Liver (tissue), 9 donors: ENCODE data around the gene ZNF316. TPM values are rescaled to one million over a fixed set of nuclear protein-coding genes. Genes with fewer than 3 reads are reported as not detected.

ENCODE experiments used
- DNase-seq: peaks from one replicate; pipeline ENCODE4 v3.0.0-alpha.2; 2017; ENCODE audit warnings: low spot score
- H3K27ac ChIP-seq, 2 donors: one replicate each; pipeline ENCODE4 v1.7.0; 2013; ENCODE audit warnings: inconsistent platforms in 2 of 2, low read length in 2 of 2, control low read depth in 1 of 2, low read depth in 1 of 2, mild to moderate bottlenecking in 1 of 2
- H3K27me3 ChIP-seq, 4 donors: one replicate each; pipeline versions ENCODE4 v1.6.1 to v1.7.0; 2013; ENCODE audit warnings: low read length in 3 of 4, inconsistent platforms in 1 of 4, mild to moderate bottlenecking in 1 of 4, moderate library complexity in 1 of 4; ENCODE audit not compliant: control insufficient read depth in 4 of 4, insufficient read depth in 4 of 4
- H3K36me3 ChIP-seq, 4 donors: one replicate each; pipeline versions ENCODE4 v1.6.1 to v1.7.0; 2013; ENCODE audit warnings: low read length in 3 of 4, mild to moderate bottlenecking in 3 of 4, low read depth in 1 of 4, moderate library complexity in 1 of 4; ENCODE audit not compliant: control insufficient read depth in 4 of 4, insufficient read depth in 3 of 4
- H3K4me1 ChIP-seq, 4 donors: one replicate each; pipeline versions ENCODE4 v1.6.1 to v1.7.0; 2013; ENCODE audit warnings: low read length in 3 of 4, mild to moderate bottlenecking in 3 of 4, moderate library complexity in 1 of 4; ENCODE audit not compliant: control insufficient read depth in 4 of 4, insufficient read depth in 4 of 4
- H3K4me3 ChIP-seq, 3 donors: one replicate each; pipeline versions ENCODE4 v1.6.1 to v1.7.0; 2013; ENCODE audit warnings: low read length in 3 of 3, control low read depth in 1 of 3, low read depth in 1 of 3, mild to moderate bottlenecking in 1 of 3
- H3K9ac ChIP-seq, 2 donors: one replicate each; pipeline ENCODE4 v1.7.0; 2013; ENCODE audit warnings: low read length in 2 of 2, mild to moderate bottlenecking in 2 of 2, moderate library complexity in 2 of 2, control low read depth in 1 of 2, low read depth in 1 of 2
- H3K9me3 ChIP-seq, 4 donors: one replicate each; pipeline versions ENCODE4 v1.6.1 to v1.7.0; 2013; ENCODE audit warnings: low read length in 3 of 4; ENCODE audit not compliant: control insufficient read depth in 4 of 4
- EGR1 ChIP-seq, 2 donors: IDR thresholded peaks; 2 replicates each; pipeline ENCODE4 v1.6.1; 2016 to 2018; ENCODE audit warnings: antibody characterized with exemption in 2 of 2, low read depth in 2 of 2
- FOXA1 ChIP-seq: IDR thresholded peaks from 2 replicates; pipeline ENCODE4 v1.6.1; 2016; ENCODE audit warnings: antibody characterized with exemption
- FOXA2 ChIP-seq: IDR thresholded peaks from 2 replicates; pipeline ENCODE4 v1.6.1; 2016; ENCODE audit warnings: antibody characterized with exemption
- HNF4A ChIP-seq, 2 donors: conservative IDR thresholded peaks; 2 replicates each; pipeline ENCODE4 v1.6.1; 2016; ENCODE audit warnings: antibody characterized with exemption in 2 of 2, mild to moderate bottlenecking in 2 of 2
- HNF4G ChIP-seq: IDR thresholded peaks from 2 replicates; pipeline ENCODE4 v1.6.1; 2016; ENCODE audit warnings: antibody characterized with exemption
- JUND ChIP-seq, 2 donors: IDR thresholded peaks; 2 replicates each; pipeline ENCODE4 v1.6.1; 2016; ENCODE audit warnings: antibody characterized with exemption in 2 of 2
- RAD21 ChIP-seq, 2 donors: IDR thresholded peaks; 2 replicates each; pipeline ENCODE4 v1.6.1; 2016; ENCODE audit warnings: antibody characterized with exemption in 2 of 2, mild to moderate bottlenecking in 2 of 2
- RXRA ChIP-seq, 2 donors: IDR thresholded peaks; 2 replicates each; pipeline ENCODE4 v1.6.1; 2017 to 2018; ENCODE audit warnings: antibody characterized with exemption in 2 of 2, mild to moderate bottlenecking in 1 of 2
- SP1 ChIP-seq: IDR thresholded peaks from 2 replicates; pipeline ENCODE4 v1.6.1; 2018; ENCODE audit warnings: antibody characterized with exemption, mild to moderate bottlenecking
- TAF1 ChIP-seq: conservative IDR thresholded peaks from 2 replicates; pipeline ENCODE4 v1.6.1; 2016; ENCODE audit warnings: antibody characterized with exemption, mild to moderate bottlenecking
- WGBS: extraction: QIAGEN DNeasy Blood & Tissue Kit; methylation state at CpG from one replicate; pipeline ENCODE4 v1.1.7; 2013; 5-methylcytosine and 5-hydroxymethylcytosine counted together
- polyA plus RNA-seq, 2 donors: library from polyadenylated mRNA; stranded (reverse) in 1 of 2; unstranded in 1 of 2; fragments of 200-250 nt in 1 of 2; fragments of >200 nt in 1 of 2; fragmentation: Nextera tagmentation in 1 of 2; extraction: Ambion mirVana in 1 of 2; gene quantifications; one replicate each; pipeline versions ENCODE4 v1.2.1 to v1.2.3, GENCODE V29; 2013 to 2015
- total RNA-seq, 2 donors: library from RNA; depleted of rRNA; stranded (reverse); fragments of >200 nt; gene quantifications; one replicate each; pipeline ENCODE4 v1.2.3, GENCODE V29; 2014
- TF ChIP-seq, protein P1 (sequence below): IDR thresholded peaks from 2 replicates; pipeline ENCODE4 v1.6.1; 2016; ENCODE audit warnings: antibody characterized with exemption, mild to moderate bottlenecking
- TF ChIP-seq, protein P2 (sequence below): fragments of 150-350 bp; IDR thresholded peaks from 2 replicates; pipeline ENCODE4 v1.5.1; 2017; ENCODE audit warnings: improper control_type of control experiment, low read depth, low read length; ENCODE audit not compliant: missing input control
- TF ChIP-seq, protein P3 (sequence below): IDR thresholded peaks from 2 replicates; pipeline ENCODE4 v1.6.1; 2016; ENCODE audit warnings: antibody characterized with exemption
- TF ChIP-seq, protein P4 (sequence below): IDR thresholded peaks from 2 replicates; pipeline ENCODE4 v1.6.1; 2016; ENCODE audit warnings: antibody characterized with exemption
- TF ChIP-seq, protein P5 (sequence below): IDR thresholded peaks from 2 replicates; pipeline ENCODE4 v1.6.1; 2016; ENCODE audit warnings: antibody characterized with exemption
- donor health status: healthy.
- donor health status: healthy.
- donor health status: healthy.
- donor health status: healthy.
- donor health status: healthy.

Gene ZNF316
- total and polyA plus RNA-seq, 4 donors, result 0.35 to 14.3 (median 7.2) TPM

DNA sequence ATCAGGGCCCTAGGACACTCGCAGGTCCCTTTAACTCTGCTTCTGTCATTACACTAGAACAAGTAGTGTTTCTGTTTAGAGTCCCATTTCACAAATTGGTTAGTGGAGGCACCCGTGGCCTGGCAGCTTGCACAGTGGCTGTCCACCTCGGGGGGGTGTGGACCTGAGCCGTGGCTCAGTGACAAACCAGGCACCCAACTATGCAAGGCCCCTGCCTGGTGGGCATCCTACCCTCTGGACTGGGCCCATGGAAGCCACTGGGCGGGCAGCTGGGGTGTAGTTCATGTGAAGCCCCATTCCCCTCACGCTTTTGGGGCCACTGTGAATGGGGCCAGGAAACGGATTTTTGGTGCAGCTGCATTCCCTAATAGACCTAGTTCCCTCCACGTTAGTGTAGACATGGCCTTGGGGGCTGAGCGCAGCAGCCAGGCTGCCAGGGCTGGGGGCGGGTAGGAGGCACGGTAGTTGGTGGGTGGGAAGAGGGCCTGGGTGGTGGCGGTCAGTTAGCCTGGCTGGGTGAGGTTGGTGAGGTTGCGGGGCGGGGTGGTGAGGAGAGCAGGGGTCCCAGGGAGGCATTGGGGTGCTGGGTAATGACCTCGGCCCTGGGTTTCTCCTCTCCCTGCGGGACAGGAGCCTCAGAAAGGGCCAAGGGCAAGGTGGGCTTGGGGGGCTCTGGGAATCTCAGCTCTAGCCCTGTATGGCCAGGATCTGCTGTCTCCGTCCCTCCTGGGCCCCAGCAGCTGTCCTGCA is 18.7 kb downstream of the ZNF316 start:
- H3K27me3 ChIP-seq, result no peaks in the 10 kb centered on the region
- no peak overlapping the region for H3K9ac ChIP-seq
- peaks cover 14 to 34% (median 19%) of the 10 kb centered on the region in 4 donors for H3K36me3 ChIP-seq
- H3K4me3 ChIP-seq, result no peak overlapping the region
- peak; percentile 28 for DNase-seq
- H3K9me3 ChIP-seq, result peaks cover 2 to 24% (median 8%) of the 10 kb centered on the region in 4 donors
- no peaks in the 10 kb centered on the region for H3K4me1 ChIP-seq
- WGBS, result 95% methylated on average over 17 of the region's 17 CpGs
- TF ChIP-seq RXRA (IDR thresholded peaks at IDR 0.05) (no peak), HNF4G (no peak), HNF4A (conservative IDR thresholded peaks at IDR 0.05) (no peak), TAF1 (no peak), FOXA2 (no peak), JUND (IDR thresholded peaks at IDR 0.05) (no peak), FOXA1 (no peak), SP1 (no peak), EGR1 (IDR thresholded peaks at IDR 0.05; ENCODE audit: low read depth in 2 of 2) (no peak)
- TF ChIP-seq, protein P1, sequence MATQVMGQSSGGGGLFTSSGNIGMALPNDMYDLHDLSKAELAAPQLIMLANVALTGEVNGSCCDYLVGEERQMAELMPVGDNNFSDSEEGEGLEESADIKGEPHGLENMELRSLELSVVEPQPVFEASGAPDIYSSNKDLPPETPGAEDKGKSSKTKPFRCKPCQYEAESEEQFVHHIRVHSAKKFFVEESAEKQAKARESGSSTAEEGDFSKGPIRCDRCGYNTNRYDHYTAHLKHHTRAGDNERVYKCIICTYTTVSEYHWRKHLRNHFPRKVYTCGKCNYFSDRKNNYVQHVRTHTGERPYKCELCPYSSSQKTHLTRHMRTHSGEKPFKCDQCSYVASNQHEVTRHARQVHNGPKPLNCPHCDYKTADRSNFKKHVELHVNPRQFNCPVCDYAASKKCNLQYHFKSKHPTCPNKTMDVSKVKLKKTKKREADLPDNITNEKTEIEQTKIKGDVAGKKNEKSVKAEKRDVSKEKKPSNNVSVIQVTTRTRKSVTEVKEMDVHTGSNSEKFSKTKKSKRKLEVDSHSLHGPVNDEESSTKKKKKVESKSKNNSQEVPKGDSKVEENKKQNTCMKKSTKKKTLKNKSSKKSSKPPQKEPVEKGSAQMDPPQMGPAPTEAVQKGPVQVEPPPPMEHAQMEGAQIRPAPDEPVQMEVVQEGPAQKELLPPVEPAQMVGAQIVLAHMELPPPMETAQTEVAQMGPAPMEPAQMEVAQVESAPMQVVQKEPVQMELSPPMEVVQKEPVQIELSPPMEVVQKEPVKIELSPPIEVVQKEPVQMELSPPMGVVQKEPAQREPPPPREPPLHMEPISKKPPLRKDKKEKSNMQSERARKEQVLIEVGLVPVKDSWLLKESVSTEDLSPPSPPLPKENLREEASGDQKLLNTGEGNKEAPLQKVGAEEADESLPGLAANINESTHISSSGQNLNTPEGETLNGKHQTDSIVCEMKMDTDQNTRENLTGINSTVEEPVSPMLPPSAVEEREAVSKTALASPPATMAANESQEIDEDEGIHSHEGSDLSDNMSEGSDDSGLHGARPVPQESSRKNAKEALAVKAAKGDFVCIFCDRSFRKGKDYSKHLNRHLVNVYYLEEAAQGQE, result no peak
- TF ChIP-seq, protein P2, sequence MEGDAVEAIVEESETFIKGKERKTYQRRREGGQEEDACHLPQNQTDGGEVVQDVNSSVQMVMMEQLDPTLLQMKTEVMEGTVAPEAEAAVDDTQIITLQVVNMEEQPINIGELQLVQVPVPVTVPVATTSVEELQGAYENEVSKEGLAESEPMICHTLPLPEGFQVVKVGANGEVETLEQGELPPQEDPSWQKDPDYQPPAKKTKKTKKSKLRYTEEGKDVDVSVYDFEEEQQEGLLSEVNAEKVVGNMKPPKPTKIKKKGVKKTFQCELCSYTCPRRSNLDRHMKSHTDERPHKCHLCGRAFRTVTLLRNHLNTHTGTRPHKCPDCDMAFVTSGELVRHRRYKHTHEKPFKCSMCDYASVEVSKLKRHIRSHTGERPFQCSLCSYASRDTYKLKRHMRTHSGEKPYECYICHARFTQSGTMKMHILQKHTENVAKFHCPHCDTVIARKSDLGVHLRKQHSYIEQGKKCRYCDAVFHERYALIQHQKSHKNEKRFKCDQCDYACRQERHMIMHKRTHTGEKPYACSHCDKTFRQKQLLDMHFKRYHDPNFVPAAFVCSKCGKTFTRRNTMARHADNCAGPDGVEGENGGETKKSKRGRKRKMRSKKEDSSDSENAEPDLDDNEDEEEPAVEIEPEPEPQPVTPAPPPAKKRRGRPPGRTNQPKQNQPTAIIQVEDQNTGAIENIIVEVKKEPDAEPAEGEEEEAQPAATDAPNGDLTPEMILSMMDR, result no peak
- TF ChIP-seq, protein P3, sequence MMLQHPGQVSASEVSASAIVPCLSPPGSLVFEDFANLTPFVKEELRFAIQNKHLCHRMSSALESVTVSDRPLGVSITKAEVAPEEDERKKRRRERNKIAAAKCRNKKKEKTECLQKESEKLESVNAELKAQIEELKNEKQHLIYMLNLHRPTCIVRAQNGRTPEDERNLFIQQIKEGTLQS, result no peak
- TF ChIP-seq, protein P4, sequence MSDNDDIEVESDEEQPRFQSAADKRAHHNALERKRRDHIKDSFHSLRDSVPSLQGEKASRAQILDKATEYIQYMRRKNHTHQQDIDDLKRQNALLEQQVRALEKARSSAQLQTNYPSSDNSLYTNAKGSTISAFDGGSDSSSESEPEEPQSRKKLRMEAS, result no peak
- H3K27ac ChIP-seq, result no peak overlapping the region

DNA sequence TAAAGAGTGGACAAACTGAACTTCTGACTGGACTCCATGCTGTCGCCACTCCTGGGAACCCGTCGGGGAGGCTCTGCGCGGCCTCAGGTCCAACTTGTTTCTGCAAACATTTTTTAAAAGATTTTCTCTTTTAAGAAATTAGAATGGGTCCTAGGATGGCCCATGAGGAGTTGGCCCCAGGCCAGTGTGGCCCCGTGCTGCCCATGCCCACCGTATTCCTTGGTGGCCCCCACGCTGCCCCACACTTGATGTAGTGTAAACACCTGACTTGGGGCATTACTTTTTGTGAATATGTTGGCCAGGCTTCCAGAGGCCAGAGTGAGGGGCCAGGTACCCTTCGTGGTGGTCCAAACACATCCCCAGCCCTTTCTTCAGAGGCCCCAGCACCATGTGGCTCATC is 19.3 kb downstream of the ZNF316 start:
- WGBS, result 98% methylated on average over 9 of the region's 9 CpGs
- Histone ChIP-seq H3K9me3 (peaks cover 2 to 24% (median 8%) of the 10 kb centered on the region in 4 donors), H3K27me3 (no peaks in the 10 kb centered on the region), H3K27ac (no peak overlapping the region), H3K36me3 (peaks cover 11 to 30% (median 19%) of the 10 kb centered on the region in 4 donors), H3K4me3 (no peak overlapping the region), H3K9ac (no peak overlapping the region), H3K4me1 (no peaks in the 10 kb centered on the region)
- TF ChIP-seq EGR1 (IDR thresholded peaks at IDR 0.05; ENCODE audit: low read depth in 2 of 2) (no peak), RAD21 (IDR thresholded peaks at IDR 0.05) (no peak), HNF4G (no peak)
- TF ChIP-seq, protein P5, sequence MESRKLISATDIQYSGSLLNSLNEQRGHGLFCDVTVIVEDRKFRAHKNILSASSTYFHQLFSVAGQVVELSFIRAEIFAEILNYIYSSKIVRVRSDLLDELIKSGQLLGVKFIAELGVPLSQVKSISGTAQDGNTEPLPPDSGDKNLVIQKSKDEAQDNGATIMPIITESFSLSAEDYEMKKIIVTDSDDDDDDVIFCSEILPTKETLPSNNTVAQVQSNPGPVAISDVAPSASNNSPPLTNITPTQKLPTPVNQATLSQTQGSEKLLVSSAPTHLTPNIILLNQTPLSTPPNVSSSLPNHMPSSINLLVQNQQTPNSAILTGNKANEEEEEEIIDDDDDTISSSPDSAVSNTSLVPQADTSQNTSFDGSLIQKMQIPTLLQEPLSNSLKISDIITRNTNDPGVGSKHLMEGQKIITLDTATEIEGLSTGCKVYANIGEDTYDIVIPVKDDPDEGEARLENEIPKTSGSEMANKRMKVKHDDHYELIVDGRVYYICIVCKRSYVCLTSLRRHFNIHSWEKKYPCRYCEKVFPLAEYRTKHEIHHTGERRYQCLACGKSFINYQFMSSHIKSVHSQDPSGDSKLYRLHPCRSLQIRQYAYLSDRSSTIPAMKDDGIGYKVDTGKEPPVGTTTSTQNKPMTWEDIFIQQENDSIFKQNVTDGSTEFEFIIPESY, result no peak
- TF ChIP-seq, protein P3, result no peak
- TF ChIP-seq, protein P4, result no peak
- peak; percentile 23 for DNase-seq
